ENCODE measurements around the gene MRPL10. TPM values are rescaled to one million over a fixed set of nuclear protein-coding genes. Genes with fewer than 3 reads are reported as not detected.

MRPL10 gene
- total RNA-seq, 1 donor from 2014 or later, result 48.2 TPM

GRCh38 chr17:47803201-47803600, 28.1 kb downstream of the MRPL10 start:
- Histone ChIP-seq H3K4me1 (no peaks in the 10 kb centered on the region), H3K4me2 (no peak overlapping the region), H3K27ac (no peak overlapping the region), H2AFZ (replicated peaks) (no peak overlapping the region), H3K79me2 (ENCODE audit: low read depth) (no peaks in the 10 kb centered on the region), H3K4me3 (no peak overlapping the region), H3K9ac (no peak overlapping the region), H3K36me3 (no peaks in the 10 kb centered on the region), H3K27me3 (peaks cover 20% of the 10 kb centered on the region), H3K9me3 (ENCODE audit: low read depth) (no peaks in the 10 kb centered on the region), H4K20me1 (ENCODE audit: low read depth) (peaks cover under 1% of the 10 kb centered on the region), H3F3A (ENCODE audit: low read depth) (no peaks in the 10 kb centered on the region)
- Mint-ChIP-seq H3K4me3 (no peak overlapping the region), H3K27ac (no peak overlapping the region), H3K36me3 (no peaks in the 10 kb centered on the region), H3K4me1 (no peaks in the 10 kb centered on the region), H3K9me3 (no peaks in the 10 kb centered on the region), H3K27me3 (ENCODE audit: insufficient read depth, low read depth) (peaks cover 28% of the 10 kb centered on the region)
- TF ChIP-seq EZH2phosphoT487 (IDR thresholded peaks at IDR 0.05) (no peak), CTCF (IDR thresholded peaks at IDR 0.05) (no peak), EZH2 (IDR thresholded peaks at IDR 0.05) (no peak)
- no peak for DNase-seq (ENCODE audit: low spot score)

GRCh38 chr17:47802341-47803022, 28.9 kb downstream of the MRPL10 start:
- Histone ChIP-seq H3F3A (ENCODE audit: low read depth) (no peaks in the 10 kb centered on the region), H3K79me2 (ENCODE audit: low read depth) (no peaks in the 10 kb centered on the region), H3K36me3 (no peaks in the 10 kb centered on the region), H3K27me3 (peaks cover 20% of the 10 kb centered on the region), H3K27ac (no peak overlapping the region), H4K20me1 (ENCODE audit: low read depth) (peaks cover 4% of the 10 kb centered on the region), H3K4me1 (no peaks in the 10 kb centered on the region), H3K9me3 (ENCODE audit: low read depth) (no peaks in the 10 kb centered on the region), H3K4me2 (no peak overlapping the region), H2AFZ (replicated peaks) (no peak overlapping the region), H3K4me3 (no peak overlapping the region), H3K9ac (no peak overlapping the region)
- Mint-ChIP-seq H3K27me3 (ENCODE audit: insufficient read depth, low read depth) (peaks cover 30% of the 10 kb centered on the region), H3K4me1 (no peaks in the 10 kb centered on the region), H3K4me3 (no peak overlapping the region), H3K9me3 (no peaks in the 10 kb centered on the region), H3K27ac (no peak overlapping the region), H3K36me3 (no peaks in the 10 kb centered on the region)
- peak; percentile 82 for DNase-seq (ENCODE audit: low spot score)
- no peak for TF ChIP-seq EZH2phosphoT487 (IDR thresholded peaks at IDR 0.05)
- TF ChIP-seq CTCF (IDR thresholded peaks at IDR 0.05), result peak; percentile 66

GRCh38 chr17:47801906-47802305, 29.4 kb downstream of the MRPL10 start:
- no peak overlapping the region for H3K9ac ChIP-seq
- no peak overlapping the region for H3K4me2 ChIP-seq
- Mint-ChIP-seq H3K9me3 (no peaks in the 10 kb centered on the region), H3K36me3 (no peaks in the 10 kb centered on the region), H3K4me1 (no peaks in the 10 kb centered on the region), H3K27ac (no peak overlapping the region), H3K27me3 (ENCODE audit: insufficient read depth, low read depth) (peaks cover 29% of the 10 kb centered on the region), H3K4me3 (no peak overlapping the region)
- H3K9me3 ChIP-seq (ENCODE audit: low read depth), result no peaks in the 10 kb centered on the region
- no peak for DNase-seq (ENCODE audit: low spot score)
- H4K20me1 ChIP-seq (ENCODE audit: low read depth), result peaks cover 4% of the 10 kb centered on the region
- H3K36me3 ChIP-seq, result no peaks in the 10 kb centered on the region
- H3K27me3 ChIP-seq, result peaks cover 20% of the 10 kb centered on the region
- H3K4me3 ChIP-seq, result no peak overlapping the region
- no peak overlapping the region for H3K27ac ChIP-seq
- no peaks in the 10 kb centered on the region for H3K4me1 ChIP-seq
- H2AFZ ChIP-seq (replicated peaks), result no peak overlapping the region
- H3F3A ChIP-seq (ENCODE audit: low read depth), result no peaks in the 10 kb centered on the region
- H3K79me2 ChIP-seq (ENCODE audit: low read depth), result no peaks in the 10 kb centered on the region
- no peak for TF ChIP-seq CTCF (IDR thresholded peaks at IDR 0.05)
- no peak for TF ChIP-seq EZH2 (IDR thresholded peaks at IDR 0.05)
- TF ChIP-seq EZH2phosphoT487 (IDR thresholded peaks at IDR 0.05), result no peak

All from neural progenitor cell (in vitro differentiated cells).